ENCODE measurements around the gene KRTAP10-10. TPM values are rescaled to one million over a fixed set of nuclear protein-coding genes. Genes with fewer than 3 reads are reported as not detected.

Gene KRTAP10-10
- total RNA-seq, 4 donors from 2014 or later, result not detected

- Histone ChIP-seq H3K27me3 (peaks cover 18 to 45% (median 36%) of the 10 kb centered on the region in 3 donors), H3K9me3 (no peaks in the 10 kb centered on the region), H3K36me3 (no peaks in the 10 kb centered on the region), H3K4me1 (no peaks in the 10 kb centered on the region), H3K4me3 (no peak overlapping the region), H3K27ac (no peak overlapping the region)
- intact Hi-C loops (cut with DNase I; ENCODE audit: low total_unique reads) (no loop called here), in situ Hi-C loops (cut with MboI; ENCODE audit: low sequenced_read_pairs in 4 of 4) (no loop called here)
- TF ChIP-seq CTCF (IDR thresholded peaks at IDR 0.05 in 4 of 5, conservative IDR thresholded peaks at IDR 0.05 in 1 of 5) (no peak), POLR2A (IDR thresholded peaks at IDR 0.05) (no peak)
- no peak for DNase-seq
- no peak for ATAC-seq
Observed at GRCh38 chr21:44601596-44602462, 35.3 kb upstream of the KRTAP10-10 start.

GRCh38 chr21:44602463-44602850, 34.7 kb upstream of the KRTAP10-10 start:
- no peaks in the 10 kb centered on the region for H3K36me3 ChIP-seq
- ATAC-seq, result no peak
- intact Hi-C loops (cut with DNase I; ENCODE audit: low total_unique reads) (no loop called here), in situ Hi-C loops (cut with MboI; ENCODE audit: low sequenced_read_pairs in 4 of 4) (no loop called here)
- H3K27ac ChIP-seq, result no peak overlapping the region
- no peak overlapping the region for H3K4me3 ChIP-seq
- TF ChIP-seq POLR2A (IDR thresholded peaks at IDR 0.05), result no peak
- H3K4me1 ChIP-seq, result no peaks in the 10 kb centered on the region
- no peaks in the 10 kb centered on the region for H3K9me3 ChIP-seq
- DNase-seq, result no peak
- peaks cover 18 to 45% (median 31%) of the 10 kb centered on the region in 3 donors for H3K27me3 ChIP-seq

- Histone ChIP-seq H3K9me3 (no peaks in the 10 kb centered on the region), H3K4me1 (no peaks in the 10 kb centered on the region), H3K4me3 (no peak overlapping the region), H3K27ac (no peak overlapping the region), H3K36me3 (no peaks in the 10 kb centered on the region), H3K27me3 (peaks cover 18 to 40% (median 28%) of the 10 kb centered on the region in 3 donors)
- intact Hi-C loops (cut with DNase I; ENCODE audit: low total_unique reads) (no loop called here), in situ Hi-C loops (cut with MboI; ENCODE audit: low sequenced_read_pairs in 4 of 4) (no loop called here)
- no peak for DNase-seq
- TF ChIP-seq CTCF (IDR thresholded peaks at IDR 0.05 in 4 of 5, conservative IDR thresholded peaks at IDR 0.05 in 1 of 5) (no peak), POLR2A (IDR thresholded peaks at IDR 0.05) (no peak)
- no peak for ATAC-seq
Observed at GRCh38 chr21:44603109-44603875, 33.9 kb upstream of the KRTAP10-10 start.

GRCh38 chr21:44603911-44604310, 33.2 kb upstream of the KRTAP10-10 start:
- TF ChIP-seq CTCF (IDR thresholded peaks at IDR 0.05 in 4 of 5, conservative IDR thresholded peaks at IDR 0.05 in 1 of 5) (no peak), POLR2A (IDR thresholded peaks at IDR 0.05) (no peak)

GRCh38 chr21:44606495-44606894, 30.7 kb upstream of the KRTAP10-10 start:
- in situ Hi-C loops (cut with MboI; ENCODE audit: low sequenced_read_pairs in 4 of 4) (no loop called here), intact Hi-C loops (cut with DNase I; ENCODE audit: low total_unique reads) (no loop called here)
- Histone ChIP-seq H3K27ac (no peak overlapping the region), H3K4me3 (no peak overlapping the region), H3K36me3 (no peaks in the 10 kb centered on the region), H3K27me3 (peaks cover 6 to 24% (median 7%) of the 10 kb centered on the region in 3 donors), H3K9me3 (no peaks in the 10 kb centered on the region), H3K4me1 (no peaks in the 10 kb centered on the region)
- ATAC-seq (no peak), DNase-seq (no peak)
- TF ChIP-seq POLR2A (IDR thresholded peaks at IDR 0.05) (no peak), CTCF (IDR thresholded peaks at IDR 0.05 in 4 of 5, conservative IDR thresholded peaks at IDR 0.05 in 1 of 5) (no peak)

More at GRCh38 chr21:44603911-44604310, 33.2 kb upstream of the KRTAP10-10 start:
- no peak overlapping the region for H3K4me3 ChIP-seq
- H3K36me3 ChIP-seq, result no peaks in the 10 kb centered on the region
- H3K4me1 ChIP-seq, result no peaks in the 10 kb centered on the region
- intact Hi-C loops (cut with DNase I; ENCODE audit: low total_unique reads), result no loop called here
- DNase-seq, result no peak
- in situ Hi-C loops (cut with MboI; ENCODE audit: low sequenced_read_pairs in 4 of 4), result no loop called here
- ATAC-seq, result no peak
- H3K27me3 ChIP-seq, result peaks cover 18 to 36% (median 23%) of the 10 kb centered on the region in 3 donors
- H3K9me3 ChIP-seq, result no peaks in the 10 kb centered on the region
- H3K27ac ChIP-seq, result no peak overlapping the region
